Amniotic stem cell (primary cell): Measurements from ENCODE around the gene GPR183.

Experiments used
- DNase-seq: peaks from one replicate; lab custom pipeline; 2025; lab: John Stamatoyannopoulos, UW

Gene GPR183

GRCh38 chr13:99339230-99339721 is 32.1 kb upstream of the GPR183 start:
- DNase-seq, result no peak

GRCh38 chr13:99335603-99336002 is 28.4 kb upstream of the GPR183 start:
- DNase-seq, result no peak

- no peak for DNase-seq
Observed at GRCh38 chr13:99335087-99335486, 27.9 kb upstream of the GPR183 start.

DNA sequence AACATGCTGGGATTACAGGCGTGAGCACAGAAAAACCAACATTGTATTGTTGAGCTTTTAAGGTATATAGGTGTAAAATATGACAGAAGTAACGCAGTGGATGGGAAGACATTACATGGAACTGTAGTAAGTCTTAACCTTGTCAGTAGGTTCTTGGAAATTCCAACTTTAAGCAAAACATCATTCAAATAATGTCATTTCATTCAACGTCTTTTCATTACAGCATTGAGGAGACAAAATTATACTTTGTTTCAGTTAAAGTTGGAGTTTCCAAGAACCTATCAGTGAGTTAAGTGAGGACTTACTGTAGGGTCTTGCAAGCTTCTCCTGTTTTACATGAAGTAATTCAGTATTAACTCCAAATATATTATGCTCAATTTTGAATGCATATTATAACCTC is 27.0 kb upstream of the GPR183 start:
- DNase-seq, result no peak

GRCh38 chr13:99332456-99332855 is 25.3 kb upstream of the GPR183 start:
- no peak for DNase-seq

DNA sequence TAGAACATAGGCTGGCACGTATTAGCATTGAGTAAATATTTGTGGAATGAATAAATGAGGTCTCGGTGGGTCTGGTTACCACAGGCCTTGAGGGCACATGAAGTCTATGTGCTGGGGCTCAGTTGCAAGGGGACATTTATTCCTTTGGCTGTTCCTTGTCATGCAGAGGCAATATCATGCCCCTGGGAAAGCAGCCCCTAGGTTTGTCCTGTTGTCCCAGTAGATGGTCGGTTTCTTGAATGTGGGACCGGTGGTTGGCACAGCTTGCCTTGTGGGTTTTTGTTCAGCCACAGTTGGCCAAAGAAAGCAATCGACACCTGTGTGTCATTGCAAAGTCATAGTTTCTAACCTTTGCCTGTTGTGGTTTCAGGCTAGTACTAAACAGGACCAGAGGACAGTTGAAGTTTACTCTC is 24.7 kb upstream of the GPR183 start:
- DNase-seq, result no peak

- DNase-seq, result no peak
Observed at GRCh38 chr13:99330942-99331341, 23.7 kb upstream of the GPR183 start.

GRCh38 chr13:99329477-99329876 is 22.3 kb upstream of the GPR183 start:
- no peak for DNase-seq

GRCh38 chr13:99327761-99328160 is 20.6 kb upstream of the GPR183 start:
- no peak for DNase-seq

DNA sequence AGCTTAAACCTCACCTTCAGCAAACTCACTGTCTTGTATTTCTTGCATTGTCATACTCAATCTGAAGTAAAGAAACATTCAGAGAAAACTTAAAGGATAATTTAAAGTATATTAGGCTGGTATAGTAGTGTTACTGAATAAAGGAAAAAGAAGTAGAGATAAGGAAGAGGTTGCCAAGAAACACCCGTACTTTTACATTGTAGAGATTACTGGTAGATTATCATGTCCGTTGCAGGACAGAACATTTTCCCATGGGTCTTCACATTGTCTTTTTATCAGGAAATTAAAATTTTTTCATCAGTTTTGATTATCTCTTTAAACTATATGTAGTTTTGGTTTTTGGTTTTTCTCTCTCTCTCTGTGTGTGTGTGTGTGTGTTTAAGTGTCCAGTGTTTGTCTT is 19.9 kb upstream of the GPR183 start:
- DNase-seq, result no peak

GRCh38 chr13:99326012-99326411 is 18.8 kb upstream of the GPR183 start:
- DNase-seq, result no peak

DNA sequence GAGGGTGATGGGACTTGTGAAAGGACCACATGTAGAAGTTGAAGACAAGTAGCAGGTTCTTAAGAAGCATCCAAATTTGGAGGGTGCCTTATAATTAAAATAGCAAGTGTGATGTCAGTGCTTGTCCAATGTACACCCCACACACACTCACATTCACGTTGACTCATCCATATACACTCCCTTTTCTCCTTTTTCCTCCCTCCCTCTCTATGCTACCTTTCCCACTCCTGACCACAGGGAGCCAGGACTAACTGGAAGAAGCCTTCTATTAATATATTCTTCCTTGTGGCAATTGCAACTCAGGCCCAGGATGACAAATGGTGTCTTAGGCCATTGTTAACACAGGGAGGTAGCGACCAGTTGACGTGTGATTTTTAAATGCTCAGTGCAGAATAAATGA is 16.3 kb upstream of the GPR183 start:
- no peak for DNase-seq

DNA sequence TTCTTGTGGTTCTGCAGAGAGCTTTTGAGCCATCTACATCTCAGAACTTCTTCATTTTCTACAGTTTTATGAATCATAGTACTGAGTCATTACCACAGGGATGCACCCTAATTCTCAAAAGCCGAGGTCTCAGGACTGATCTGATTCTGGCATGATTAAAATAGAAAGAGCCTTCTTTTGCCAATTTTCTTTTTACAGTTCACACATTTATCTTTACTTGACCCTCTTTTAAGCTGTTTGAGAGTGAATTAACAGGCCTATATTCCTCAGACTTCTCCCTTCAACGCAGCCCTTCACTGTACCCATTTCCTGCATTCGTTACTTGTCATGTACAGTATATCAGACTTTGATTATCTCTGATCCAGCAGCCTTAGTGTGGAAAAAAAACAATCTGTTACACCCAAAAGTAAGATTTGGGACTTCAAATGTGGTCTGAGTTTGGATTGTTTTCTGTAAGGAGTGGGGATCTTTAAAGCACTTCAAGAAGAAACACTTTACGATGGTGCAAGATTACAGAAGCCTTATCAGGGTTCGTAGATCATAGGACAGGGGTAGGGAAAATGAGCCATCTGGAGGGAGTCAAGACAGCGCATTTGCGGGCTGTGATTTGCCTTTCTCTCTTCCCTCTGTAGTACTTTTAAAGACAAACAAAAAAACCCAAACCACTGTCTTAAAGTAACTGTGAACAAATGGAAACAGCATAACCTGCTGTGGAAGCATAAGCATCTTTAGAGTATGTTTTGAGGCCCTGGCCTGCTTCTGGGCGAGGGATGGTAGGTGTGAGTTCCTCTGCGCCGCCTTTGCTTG is 15.3 kb upstream of the GPR183 start:
- peak; percentile 49 for DNase-seq

GRCh38 chr13:99321709-99322108 is 14.5 kb upstream of the GPR183 start:
- DNase-seq, result no peak

DNA sequence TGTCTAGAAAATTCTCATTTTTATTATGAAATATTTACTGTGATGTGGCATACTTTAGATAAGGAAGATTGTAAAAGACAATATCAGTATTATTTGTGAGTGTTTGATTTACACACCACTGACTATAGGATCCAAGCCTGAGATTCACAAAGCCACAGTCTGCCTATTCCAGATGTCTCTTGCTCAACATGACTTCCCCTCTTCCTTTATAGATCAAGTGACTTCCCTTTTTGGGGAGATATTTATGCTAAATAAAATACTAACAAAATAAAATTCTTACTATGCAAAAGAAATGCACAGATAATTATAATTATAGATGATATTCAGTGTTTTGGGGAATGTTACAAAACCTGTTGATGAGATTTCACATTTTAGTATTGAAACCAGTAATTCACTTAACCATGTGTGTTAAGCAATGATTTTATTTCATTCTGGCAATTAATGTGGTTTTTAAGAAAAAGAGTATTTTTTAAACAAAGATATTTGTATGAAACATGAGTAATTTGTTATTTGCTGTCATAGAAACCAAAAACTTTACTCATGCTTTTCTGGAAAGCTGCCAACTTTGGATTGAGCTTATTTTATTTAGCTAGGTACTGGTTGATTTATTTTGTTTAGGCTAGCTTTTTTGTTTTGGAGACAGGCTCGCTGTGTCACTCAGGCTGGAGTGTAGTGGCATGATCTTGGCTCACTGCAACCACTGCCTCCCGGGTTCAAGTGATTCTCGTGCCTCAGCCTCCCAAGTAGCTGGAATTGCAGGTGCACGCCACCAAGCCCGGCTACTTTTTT is 13.7 kb upstream of the GPR183 start:
- peak; percentile 80 for DNase-seq

- DNase-seq, result no peak
Observed at GRCh38 chr13:99316657-99317256, 9.6 kb upstream of the GPR183 start.

DNA sequence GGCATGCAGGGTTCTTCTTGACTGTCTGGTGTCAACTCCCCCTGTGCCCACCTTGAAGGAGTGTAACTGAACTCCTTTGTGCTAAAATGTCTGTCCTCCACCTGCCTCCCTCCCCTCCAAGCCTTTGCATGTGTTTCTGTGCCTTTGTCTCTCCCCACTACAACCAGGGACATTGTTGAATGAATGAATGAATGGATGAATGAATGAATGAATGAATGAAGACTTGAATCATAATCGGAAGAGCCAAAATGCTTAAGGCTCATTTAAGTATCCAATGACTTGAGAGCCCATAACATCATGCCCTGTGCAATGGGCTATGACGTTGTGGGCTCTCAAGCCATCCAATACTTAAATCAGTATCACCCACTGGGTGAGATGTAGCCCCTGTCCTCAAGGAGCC is 9.0 kb upstream of the GPR183 start:
- no peak for DNase-seq

DNA sequence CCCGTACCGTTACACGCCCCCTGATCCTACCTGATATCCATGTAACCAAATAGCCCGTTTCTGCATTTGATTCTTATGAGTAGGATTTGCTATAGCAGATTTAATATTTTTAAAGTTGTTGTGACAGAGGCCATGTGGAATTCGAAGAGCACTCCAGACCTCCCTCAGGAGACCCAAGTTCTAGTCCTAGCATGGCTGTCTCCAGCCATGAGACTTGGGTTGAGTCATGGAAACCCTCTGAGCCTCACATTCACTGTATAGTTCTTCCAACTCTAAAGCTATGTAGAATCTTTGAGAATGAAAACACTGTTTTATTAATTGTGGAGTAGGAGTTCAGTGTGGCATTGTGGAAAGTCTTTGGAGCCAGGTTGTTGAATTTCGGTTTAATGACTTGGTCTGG is 8.0 kb upstream of the GPR183 start:
- no peak for DNase-seq

- no peak for DNase-seq
Observed at GRCh38 chr13:99314640-99315176, 7.5 kb upstream of the GPR183 start.

- DNase-seq, result no peak
Observed at GRCh38 chr13:99313941-99314340, 6.7 kb upstream of the GPR183 start.

DNA sequence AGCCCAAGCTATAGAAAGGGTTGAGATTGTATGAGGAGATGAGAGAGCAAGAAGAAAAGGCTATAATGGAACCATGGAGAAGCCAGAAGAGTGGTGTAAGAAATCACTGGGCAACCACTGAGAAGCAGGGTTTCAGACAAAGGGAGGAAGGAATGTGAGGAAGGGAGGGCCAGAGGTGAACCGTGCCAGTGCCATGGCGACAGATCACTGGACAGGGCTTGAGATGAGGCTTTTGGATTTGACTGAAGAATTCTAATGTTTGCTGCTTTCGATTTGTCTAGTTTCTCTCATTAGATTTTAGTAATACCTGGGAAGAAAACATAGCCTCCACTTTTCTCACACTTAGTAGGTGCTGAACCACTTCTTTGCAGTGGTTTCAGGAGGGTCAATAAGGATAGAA is 6.3 kb upstream of the GPR183 start:
- no peak for DNase-seq

GRCh38 chr13:99312493-99312883 is 5.3 kb upstream of the GPR183 start:
- DNase-seq, result peak; percentile 50
